ENCODE results near the gene CDCP2.

- TF ChIP-seq POLR2AphosphoS5 (IDR thresholded peaks at IDR 0.05; ENCODE audit: low read depth): no peak
- no peak for TF ChIP-seq CTCF (IDR thresholded peaks at IDR 0.05; ENCODE audit: insufficient read depth, low read length)
- no peak for TF ChIP-seq REST (IDR thresholded peaks at IDR 0.05; ENCODE audit: insufficient replicate concordance, low read depth)
- TF ChIP-seq GABPA (IDR thresholded peaks at IDR 0.05; ENCODE audit: low read depth): no peak
These were observed 10.5 kb downstream of the CDCP2 start for GRCh38 chr1:54142146-54142900.
